Measurements from ENCODE around the gene MACROD2. TPM values are rescaled to one million over a fixed set of nuclear protein-coding genes. Genes with fewer than 3 reads are reported as not detected.

The MACROD2 gene
- total RNA-seq, 4 donors from 2014 or later = 10.0 to 24.0 (median 17.0) TPM

GRCh38 chr20:15767999-15768741 is 1772.9 kb downstream of the MACROD2 start:
- 88 to 93% methylated on average over 3 of the region's 3 CpGs for WGBS, 2 donors

GRCh38 chr20:15772826-15773225 is 1777.5 kb downstream of the MACROD2 start:
- WGBS, 2 donors = 59 to 62% methylated on average over 3 of the region's 3 CpGs
- intact Hi-C loops (cut with DNase I; ENCODE audit: low total_unique reads) = no loop called here
- no peak for DNase-seq (ENCODE audit: low spot score in 2 of 2)
- no peak overlapping the region for H3K4me3 ChIP-seq (ENCODE audit: low read depth, poor library complexity, severe bottlenecking)
- TF ChIP-seq POLR2A (IDR thresholded peaks at IDR 0.05) = no peak
- TF ChIP-seq, protein P1, sequence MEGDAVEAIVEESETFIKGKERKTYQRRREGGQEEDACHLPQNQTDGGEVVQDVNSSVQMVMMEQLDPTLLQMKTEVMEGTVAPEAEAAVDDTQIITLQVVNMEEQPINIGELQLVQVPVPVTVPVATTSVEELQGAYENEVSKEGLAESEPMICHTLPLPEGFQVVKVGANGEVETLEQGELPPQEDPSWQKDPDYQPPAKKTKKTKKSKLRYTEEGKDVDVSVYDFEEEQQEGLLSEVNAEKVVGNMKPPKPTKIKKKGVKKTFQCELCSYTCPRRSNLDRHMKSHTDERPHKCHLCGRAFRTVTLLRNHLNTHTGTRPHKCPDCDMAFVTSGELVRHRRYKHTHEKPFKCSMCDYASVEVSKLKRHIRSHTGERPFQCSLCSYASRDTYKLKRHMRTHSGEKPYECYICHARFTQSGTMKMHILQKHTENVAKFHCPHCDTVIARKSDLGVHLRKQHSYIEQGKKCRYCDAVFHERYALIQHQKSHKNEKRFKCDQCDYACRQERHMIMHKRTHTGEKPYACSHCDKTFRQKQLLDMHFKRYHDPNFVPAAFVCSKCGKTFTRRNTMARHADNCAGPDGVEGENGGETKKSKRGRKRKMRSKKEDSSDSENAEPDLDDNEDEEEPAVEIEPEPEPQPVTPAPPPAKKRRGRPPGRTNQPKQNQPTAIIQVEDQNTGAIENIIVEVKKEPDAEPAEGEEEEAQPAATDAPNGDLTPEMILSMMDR (IDR thresholded peaks at IDR 0.05) = no peak

More at GRCh38 chr20:15767999-15768741, 1772.9 kb downstream of the MACROD2 start:
- TF ChIP-seq, protein P1 (IDR thresholded peaks at IDR 0.05) = no peak
- TF ChIP-seq POLR2A (IDR thresholded peaks at IDR 0.05) = no peak
- no peak for DNase-seq (ENCODE audit: low spot score in 2 of 2)
- no peak overlapping the region for H3K4me3 ChIP-seq (ENCODE audit: low read depth, poor library complexity, severe bottlenecking)
- intact Hi-C loops (cut with DNase I; ENCODE audit: low total_unique reads) = no loop called here

- intact Hi-C loops (cut with DNase I; ENCODE audit: low total_unique reads) = no loop called here
- no peak for DNase-seq (ENCODE audit: low spot score in 2 of 2)
- WGBS, 2 donors = 84 to 89% methylated on average over 4 of the region's 4 CpGs
- no peak overlapping the region for H3K4me3 ChIP-seq (ENCODE audit: low read depth, poor library complexity, severe bottlenecking)
- no peak for TF ChIP-seq POLR2A (IDR thresholded peaks at IDR 0.05)
- TF ChIP-seq, protein P1 (IDR thresholded peaks at IDR 0.05) = no peak
Observed at GRCh38 chr20:15774926-15775325, 1779.6 kb downstream of the MACROD2 start.

DNA sequence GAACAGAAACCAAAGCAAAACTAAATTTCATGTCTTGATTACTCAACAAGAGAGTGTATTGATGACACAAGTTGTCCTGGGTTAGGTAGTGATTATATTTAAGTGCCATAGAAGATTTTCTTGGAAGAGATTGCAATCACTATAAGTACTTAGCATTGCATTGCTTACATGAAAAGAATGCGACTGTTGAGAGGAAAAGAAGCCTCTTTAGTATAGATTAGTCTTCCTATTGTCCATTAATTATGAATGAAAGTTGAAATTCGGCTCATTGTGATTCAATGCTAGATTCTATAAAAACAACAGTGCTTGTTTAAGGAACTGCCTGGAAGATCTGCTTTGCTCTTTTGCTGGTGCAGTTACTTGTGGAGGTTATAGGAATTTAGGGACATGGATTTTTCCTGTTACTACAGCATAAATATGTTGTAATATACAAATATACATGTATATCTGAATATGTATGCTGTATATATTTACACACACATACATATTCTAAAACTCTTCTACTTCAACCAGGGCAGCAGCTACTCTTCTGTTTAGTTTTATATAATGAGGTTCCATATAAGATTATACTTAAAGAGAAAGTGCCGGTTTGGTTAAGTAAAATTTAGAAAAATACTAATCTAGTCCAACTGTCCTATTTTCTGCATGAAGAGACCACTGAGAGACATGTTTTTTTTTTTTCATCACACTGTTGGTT is 1781.6 kb downstream of the MACROD2 start:
- 90 to 91% methylated on average over 3 of the region's 3 CpGs for WGBS, 2 donors
- TF ChIP-seq, protein P1 (IDR thresholded peaks at IDR 0.05) = no peak
- TF ChIP-seq POLR2A (IDR thresholded peaks at IDR 0.05) = no peak
- intact Hi-C loops (cut with DNase I; ENCODE audit: low total_unique reads) = no loop called here
- DNase-seq (ENCODE audit: low spot score in 2 of 2) = no peak
- no peak overlapping the region for H3K4me3 ChIP-seq (ENCODE audit: low read depth, poor library complexity, severe bottlenecking)

DNA sequence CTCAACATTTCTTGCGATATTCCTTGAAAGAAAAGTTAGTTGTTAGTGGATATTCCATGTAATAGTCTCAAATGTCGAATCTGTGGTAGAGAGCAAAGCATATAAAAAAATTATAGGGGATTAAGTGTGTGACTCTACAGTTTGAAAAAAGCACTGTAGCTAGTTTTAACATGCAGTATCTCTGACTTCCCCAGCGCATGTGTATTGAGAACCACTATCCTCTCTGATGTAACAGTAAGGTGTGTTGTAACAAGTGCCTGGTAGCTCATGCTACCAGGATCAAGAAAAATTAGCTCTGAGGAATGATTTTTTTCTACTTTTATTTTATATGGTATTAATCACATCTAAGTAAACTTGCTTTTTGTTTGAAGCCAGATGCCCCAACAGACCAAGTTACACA is 1788.7 kb downstream of the MACROD2 start:
- no peak for DNase-seq (ENCODE audit: low spot score in 2 of 2)
- TF ChIP-seq POLR2A (IDR thresholded peaks at IDR 0.05) = no peak
- TF ChIP-seq, protein P1 (IDR thresholded peaks at IDR 0.05) = no peak
- WGBS, 2 donors = 74 to 75% methylated on average over 3 of the region's 3 CpGs
- intact Hi-C loops (cut with DNase I; ENCODE audit: low total_unique reads) = no loop called here
- no peak overlapping the region for H3K4me3 ChIP-seq (ENCODE audit: low read depth, poor library complexity, severe bottlenecking)
